Fibroblast of villous mesenchyme (primary cell): ENCODE measurements around the gene RNF149. TPM values are rescaled to one million over a fixed set of nuclear protein-coding genes. Genes with fewer than 3 reads are reported as not detected.
A peak's percentile ranks its signal among the peaks of the same experiment; 100 is the strongest.
"Not testable (repeated sequence)": the region's sequence is repeated elsewhere in the genome, so short reads cannot be mapped to it uniquely, and the experiment has no call there.

Experiments used
- DNase-seq: peaks from one replicate; pipeline ENCODE4 v3.0.0-alpha.2; 2010; ENCODE audit warnings: low read depth
- H3K4me3 ChIP-seq: 2 replicates; pipeline ENCODE4 v1.5.1; 2011; ENCODE audit warnings: low read depth, mild to moderate bottlenecking, low read length
- CTCF ChIP-seq: IDR thresholded peaks from 2 replicates; pipeline ENCODE4 v1.5.1; 2012; ENCODE audit warnings: low read depth, mild to moderate bottlenecking, low read length; ENCODE audit not compliant: insufficient read depth
- total RNA-seq: library from RNA; depleted of rRNA; stranded (reverse); fragments of >200 nt; gene quantifications from 2 replicates; pipeline ENCODE4 v1.2.3, GENCODE V29; 2012

Gene RNF149
- 49.3 and 53.5 TPM in 2 replicates for total RNA-seq

GRCh38 chr2:101308432-101309210 is at the start of gene RNF149:
RNF149 (minus strand) TSS chr2:101308701; CDS start chr2:101308588, 113 bp downstream.
- TF ChIP-seq CTCF: no peak
- peak within 1 kb of the TSS; percentile 85 for H3K4me3 ChIP-seq
- DNase-seq: peak; percentile 95

GRCh38 chr2:101357376-101357775 is 48.9 kb upstream of the RNF149 start:
- DNase-seq: no peak

GRCh38 chr2:101356521-101356920 is 48.0 kb upstream of the RNF149 start:
- TF ChIP-seq CTCF: no peak
- H3K4me3 ChIP-seq: no peak overlapping the region
- no peak for DNase-seq

More at GRCh38 chr2:101357376-101357775, 48.9 kb upstream of the RNF149 start:
- TF ChIP-seq CTCF: no peak
- no peak overlapping the region for H3K4me3 ChIP-seq

GRCh38 chr2:101356055-101356454 is 47.6 kb upstream of the RNF149 start:
- TF ChIP-seq CTCF: no peak
- H3K4me3 ChIP-seq: no peak overlapping the region
- no peak for DNase-seq

GRCh38 chr2:101355401-101356054 is 47.0 kb upstream of the RNF149 start:
- DNase-seq: no peak
- H3K4me3 ChIP-seq: no peak overlapping the region
- TF ChIP-seq CTCF: no peak

GRCh38 chr2:101354420-101355311 is 46.2 kb upstream of the RNF149 start:
- no peak for TF ChIP-seq CTCF
- no peak for DNase-seq
- no peak overlapping the region for H3K4me3 ChIP-seq

- not testable (repeated sequence) for H3K4me3 ChIP-seq, DNase-seq
These were observed 44.1 kb upstream of the RNF149 start for GRCh38 chr2:101352631-101353030.
